GM19025 (cell line): ENCODE measurements around the gene PCDHB3.
"Not testable (repeated sequence)": the region's sequence is repeated elsewhere in the genome, so short reads cannot be mapped to it uniquely, and the experiment has no call there.

Experiments
- ATAC-seq: cut with Tn5 transposase; IDR thresholded peaks from one replicate; pipeline ENCODE4 v1.9.1; 2021; ENCODE audit warnings: mild to moderate bottlenecking, low read depth, moderate library complexity; ENCODE audit not compliant: unreplicated experiment

PCDHB3 gene

DNA sequence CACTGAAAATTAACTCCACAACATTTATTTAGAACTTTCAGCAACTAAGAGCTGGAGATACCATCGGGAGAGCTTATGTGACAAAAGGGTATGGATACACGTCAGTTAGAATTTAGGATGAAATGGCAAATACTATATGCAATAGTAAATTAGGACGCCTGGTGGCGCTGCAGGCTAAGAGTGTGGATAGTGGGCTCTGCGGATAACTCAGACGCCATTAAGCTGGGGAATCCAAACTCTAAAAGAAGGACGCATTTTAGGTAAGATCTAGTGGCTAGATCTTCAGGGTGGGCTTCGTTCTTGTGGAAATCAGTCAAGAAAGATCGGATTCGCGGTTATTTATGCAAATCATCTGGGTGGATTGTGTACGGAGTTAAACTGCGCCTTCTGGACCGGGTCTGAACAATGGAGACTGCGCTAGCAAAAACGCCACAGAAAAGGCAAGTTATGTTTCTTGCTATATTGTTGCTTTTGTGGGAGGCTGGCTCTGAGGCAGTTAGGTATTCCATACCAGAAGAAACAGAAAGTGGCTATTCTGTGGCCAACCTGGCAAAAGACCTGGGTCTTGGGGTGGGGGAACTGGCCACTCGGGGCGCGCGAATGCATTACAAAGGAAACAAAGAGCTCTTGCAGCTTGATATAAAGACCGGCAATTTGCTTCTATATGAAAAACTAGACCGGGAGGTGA lies 34.9 kb downstream of the PCDHB3 start, which contains the start of gene PCDHB5:
Gene PCDHB5, plus strand, starts transcription at position 177 of the 688 bp plus-strand sequence. Its CDS starts 229 bp downstream, at position 406.
- no peak for ATAC-seq

DNA sequence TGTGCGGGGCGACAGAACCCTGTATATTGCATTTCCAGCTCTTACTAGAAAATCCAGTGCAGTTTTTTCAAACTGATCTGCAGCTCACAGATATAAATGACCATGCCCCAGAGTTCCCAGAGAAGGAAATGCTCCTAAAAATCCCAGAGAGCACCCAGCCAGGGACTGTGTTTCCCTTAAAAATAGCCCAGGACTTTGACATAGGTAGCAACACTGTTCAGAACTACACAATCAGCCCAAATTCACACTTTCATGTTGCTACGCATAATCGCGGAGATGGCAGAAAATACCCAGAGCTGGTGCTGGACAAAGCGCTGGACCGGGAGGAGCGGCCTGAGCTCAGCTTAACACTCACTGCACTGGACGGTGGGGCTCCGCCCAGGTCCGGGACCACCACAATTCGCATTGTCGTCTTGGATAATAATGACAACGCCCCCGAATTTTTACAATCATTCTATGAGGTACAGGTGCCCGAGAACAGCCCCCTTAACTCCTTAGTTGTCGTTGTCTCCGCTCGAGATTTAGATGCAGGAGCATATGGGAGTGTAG lies 35.5 kb downstream of the PCDHB3 start:
- no peak for ATAC-seq

DNA sequence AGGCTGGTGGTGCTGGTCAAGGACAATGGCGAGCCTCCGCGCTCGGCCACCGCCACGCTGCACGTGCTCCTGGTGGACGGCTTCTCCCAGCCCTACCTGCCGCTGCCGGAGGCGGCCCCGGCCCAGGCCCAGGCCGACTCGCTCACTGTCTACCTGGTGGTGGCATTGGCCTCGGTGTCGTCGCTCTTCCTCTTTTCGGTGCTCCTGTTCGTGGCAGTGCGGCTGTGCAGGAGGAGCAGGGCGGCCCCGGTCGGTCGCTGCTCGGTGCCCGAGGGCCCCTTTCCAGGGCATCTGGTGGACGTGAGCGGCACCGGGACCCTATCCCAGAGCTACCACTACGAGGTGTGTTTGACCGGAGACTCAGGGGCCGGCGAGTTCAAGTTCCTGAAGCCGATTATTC lies 37.1 kb downstream of the PCDHB3 start:
- ATAC-seq, result not testable (repeated sequence)

DNA sequence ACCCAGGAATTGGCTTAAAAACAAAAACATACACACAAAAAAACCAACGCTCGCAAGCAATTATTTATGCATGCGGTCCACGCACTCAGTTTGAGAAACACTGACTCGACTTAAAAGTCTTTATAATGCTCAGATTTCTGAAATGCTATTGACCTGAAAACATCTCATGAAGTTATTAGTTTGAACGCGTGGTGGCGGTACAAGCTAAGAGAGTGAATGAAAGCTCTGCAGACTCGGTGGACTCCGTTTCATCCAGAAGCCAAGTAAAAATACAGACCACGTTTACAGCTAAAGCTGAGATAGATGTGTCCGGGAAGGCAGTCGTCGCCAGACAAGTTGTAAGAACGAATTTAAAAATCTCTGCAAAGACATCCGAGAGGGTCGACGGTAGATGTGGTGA lies 49.5 kb downstream of the PCDHB3 start, which contains the start of gene PCDHB6:
Gene PCDHB6, plus strand, starts transcription at position 246 of the 400 bp plus-strand sequence. CDS start 201 bp downstream, outside the sequence.
- ATAC-seq, result no peak

GRCh38 chr5:141150224-141150992 lies 50.1 kb downstream of the PCDHB3 start:
- ATAC-seq, result no peak

DNA sequence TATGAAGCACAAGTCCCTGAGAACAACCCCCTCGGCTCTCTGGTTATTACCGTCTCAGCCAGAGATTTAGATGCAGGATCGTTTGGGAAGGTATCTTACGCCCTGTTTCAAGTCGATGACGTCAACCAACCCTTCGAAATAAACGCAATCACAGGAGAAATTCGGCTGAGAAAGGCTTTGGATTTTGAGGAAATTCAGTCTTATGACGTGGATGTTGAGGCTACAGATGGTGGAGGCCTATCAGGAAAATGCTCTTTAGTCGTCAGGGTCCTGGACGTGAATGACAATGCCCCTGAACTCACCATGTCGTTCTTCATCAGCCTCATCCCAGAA lies 50.7 kb downstream of the PCDHB3 start:
- no peak for ATAC-seq

DNA sequence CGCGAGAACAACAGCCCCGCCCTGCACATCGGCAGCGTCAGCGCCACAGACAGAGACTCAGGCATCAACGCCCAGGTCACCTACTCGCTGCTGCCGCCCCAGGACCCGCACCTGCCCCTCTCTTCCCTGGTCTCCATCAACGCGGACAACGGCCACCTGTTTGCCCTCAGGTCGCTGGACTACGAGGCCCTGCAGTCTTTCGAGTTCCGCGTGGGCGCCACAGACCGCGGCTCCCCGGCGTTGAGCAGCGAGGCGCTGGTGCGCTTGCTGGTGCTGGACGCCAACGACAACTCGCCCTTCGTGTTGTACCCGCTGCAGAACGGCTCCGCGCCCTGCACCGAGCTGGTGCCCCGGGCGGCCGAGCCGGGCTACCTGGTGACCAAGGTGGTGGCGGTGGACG lies 51.4 kb downstream of the PCDHB3 start:
- not testable (repeated sequence) for ATAC-seq

DNA sequence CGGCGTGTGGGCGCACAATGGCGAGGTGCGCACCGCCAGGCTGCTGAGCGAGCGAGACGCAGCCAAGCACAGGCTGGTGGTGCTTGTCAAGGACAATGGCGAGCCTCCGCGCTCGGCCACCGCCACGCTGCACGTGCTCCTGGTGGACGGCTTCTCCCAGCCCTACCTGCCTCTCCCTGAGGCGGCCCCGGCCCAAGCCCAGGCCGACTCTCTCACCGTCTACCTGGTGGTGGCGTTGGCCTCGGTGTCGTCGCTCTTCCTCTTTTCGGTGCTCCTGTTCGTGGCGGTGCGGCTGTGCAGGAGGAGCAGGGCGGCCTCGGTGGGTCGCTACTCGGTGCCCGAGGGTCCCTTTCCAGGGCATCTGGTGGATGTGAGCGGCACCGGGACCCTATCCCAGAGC lies 51.8 kb downstream of the PCDHB3 start:
- ATAC-seq, result not testable (repeated sequence)
